T1000 (cell line): ENCODE data around the gene WDR7.

Source experiments
- DNase-seq: peaks from one replicate; lab custom pipeline; 2025; ENCODE audit warnings: mixed read lengths; lab: John Stamatoyannopoulos, UW

The WDR7 gene

DNA sequence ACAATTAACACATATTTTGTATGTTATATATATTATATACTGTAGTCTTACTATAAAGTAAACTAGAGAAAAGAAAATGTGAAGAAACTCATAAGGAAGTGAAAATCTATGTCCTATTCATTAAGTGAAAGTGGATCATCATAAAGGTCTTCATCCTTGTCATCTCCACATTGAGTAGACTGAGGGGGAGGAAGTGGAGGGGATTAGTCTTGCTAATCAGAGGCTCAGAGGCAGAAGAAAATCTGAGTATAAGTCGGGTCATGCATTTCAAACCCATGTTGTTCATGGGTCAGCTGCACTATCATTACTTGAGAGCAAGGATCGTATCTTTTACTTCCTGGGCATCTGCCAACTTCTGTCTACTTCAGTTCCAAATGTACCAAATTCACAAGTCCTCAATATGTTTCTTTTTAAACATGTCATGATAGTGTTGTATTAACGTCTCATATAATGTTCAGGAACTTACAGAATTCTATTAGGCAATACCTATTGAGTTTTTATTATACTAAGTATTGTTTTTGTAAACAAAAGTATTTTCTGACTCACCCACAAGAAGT, 286.8 kb downstream of the WDR7 start:
- no peak for DNase-seq

DNA sequence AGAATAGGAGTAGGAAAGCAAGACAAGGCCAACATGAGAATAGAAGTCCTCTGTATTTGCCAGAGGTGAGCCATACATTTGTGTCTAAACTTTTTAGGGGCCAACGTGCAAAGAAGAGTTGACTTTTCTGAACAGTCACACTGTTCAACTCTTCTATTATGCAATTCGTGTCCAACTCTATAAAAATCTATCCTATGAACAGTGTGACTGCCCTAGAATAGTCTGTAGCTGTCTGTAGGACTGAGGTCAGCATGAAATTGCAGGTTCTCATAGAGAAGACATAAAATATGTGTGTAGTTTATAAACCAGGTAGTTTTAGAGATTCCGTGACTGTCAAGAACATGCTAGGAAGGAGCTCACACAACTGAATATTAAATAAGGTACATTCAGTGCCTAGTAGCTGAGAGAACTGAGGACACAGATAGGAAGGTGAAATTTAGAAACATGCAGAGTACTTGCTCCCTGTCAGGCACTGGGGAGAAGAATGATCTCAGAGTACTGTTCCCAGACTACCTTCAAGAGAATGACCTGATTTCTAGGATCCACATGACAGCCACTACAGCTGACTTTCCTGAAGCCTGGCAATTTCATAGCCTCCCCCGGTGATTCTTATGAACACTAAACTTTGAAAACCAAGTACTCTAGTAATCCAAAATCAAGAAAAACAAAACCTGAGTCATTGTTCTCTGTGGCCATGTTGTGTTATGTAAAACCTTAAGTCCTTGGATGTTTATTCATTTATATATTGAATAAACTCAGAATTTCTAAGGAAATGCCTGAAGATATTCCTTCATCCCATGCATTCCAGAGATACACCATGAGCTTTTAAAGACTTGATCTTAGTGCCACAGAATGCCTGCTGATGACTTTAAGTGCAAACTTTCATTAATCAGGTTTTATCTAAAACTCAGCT, 294.3 kb downstream of the WDR7 start:
- DNase-seq = no peak

DNA sequence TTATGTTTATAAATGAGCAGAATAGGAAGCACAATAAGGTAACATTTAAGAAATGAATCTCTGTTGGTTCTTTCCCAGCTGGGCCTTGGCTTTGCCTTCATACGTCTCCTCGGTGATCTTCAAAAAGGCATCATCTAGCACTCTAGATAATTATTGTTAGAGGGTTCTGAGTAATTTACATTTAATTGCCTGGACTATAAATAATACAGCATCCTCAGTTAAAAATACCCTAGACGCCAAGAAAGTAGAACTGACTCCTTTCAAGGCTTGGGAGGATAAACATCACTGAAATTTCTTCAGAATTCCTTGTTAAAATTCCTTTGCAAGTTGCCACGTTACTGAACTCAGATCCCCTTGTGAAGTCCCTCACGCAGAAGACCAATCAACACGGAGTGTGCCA, 296.1 kb downstream of the WDR7 start:
- no peak for DNase-seq

DNA sequence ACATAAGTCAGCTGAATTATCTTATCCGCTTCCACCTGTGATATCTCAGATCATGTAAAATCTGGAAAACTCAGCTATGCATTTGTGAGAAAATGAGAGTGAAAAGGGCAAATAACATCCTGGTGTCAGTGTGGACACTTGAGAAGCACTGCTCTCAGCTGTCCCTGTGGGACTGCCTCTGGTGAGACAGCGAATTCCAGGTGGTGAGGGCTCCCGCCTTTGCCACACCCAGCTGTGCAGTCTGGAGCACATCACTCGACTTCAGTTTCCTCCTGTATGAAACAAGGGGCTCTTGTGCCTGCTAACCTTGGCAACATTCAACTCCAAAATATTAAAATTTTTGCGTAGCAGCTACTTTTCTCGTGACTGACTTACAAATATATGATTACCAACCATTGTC, 300.9 kb downstream of the WDR7 start:
- no peak for DNase-seq

DNA sequence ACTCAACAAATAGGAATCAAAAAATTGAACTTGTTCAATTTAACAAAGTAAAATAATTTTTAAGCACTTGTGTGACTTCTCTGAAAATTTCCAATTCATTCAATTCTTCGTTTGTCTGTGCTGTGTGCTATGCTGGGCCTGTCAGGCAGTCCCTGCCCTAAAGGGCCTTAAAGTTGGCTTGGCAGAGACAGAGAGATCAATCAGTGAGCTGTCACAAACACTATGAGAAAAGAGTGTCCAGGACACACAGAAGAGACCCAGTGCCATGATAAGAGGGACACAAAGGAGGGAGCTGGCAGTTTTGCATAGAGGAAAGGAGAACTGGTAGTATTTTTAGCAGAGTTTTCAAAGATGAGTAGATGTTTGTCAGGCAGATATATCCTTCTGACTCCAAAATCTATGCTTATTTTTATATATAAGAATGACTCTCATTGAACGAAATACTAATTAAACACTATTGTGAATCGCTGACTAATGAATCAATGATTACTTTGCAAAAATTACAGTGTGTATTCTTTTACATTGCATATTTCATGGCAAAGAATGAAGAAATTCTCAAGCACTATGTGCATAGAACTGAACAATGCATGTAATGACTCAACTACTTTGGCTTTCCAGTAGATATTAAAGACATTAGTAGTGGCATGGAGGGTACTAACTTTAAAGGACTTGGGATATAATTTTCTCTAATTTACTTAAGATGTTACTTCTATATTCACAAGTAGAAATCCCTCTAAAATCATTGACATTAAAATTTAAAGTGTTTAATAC, 302.5 kb downstream of the WDR7 start:
- DNase-seq = no peak

DNA sequence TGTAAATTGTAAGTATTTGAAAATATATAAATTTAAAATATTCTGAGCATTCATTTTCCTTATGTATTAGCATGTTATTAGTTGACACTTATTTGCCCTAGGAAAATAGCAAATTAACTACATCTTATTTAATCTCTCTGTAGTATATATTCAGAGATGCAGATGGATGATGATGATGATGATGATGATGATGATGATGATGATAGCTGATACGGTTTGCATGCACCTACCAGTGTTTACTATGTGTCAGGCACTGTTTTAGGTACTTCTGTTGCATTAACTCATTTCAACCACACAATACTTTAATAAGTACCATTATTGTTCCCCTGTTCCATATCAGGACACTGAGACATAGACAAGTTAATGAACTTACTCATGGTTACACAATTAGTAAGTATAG, 304.3 kb downstream of the WDR7 start:
- no peak for DNase-seq

DNA sequence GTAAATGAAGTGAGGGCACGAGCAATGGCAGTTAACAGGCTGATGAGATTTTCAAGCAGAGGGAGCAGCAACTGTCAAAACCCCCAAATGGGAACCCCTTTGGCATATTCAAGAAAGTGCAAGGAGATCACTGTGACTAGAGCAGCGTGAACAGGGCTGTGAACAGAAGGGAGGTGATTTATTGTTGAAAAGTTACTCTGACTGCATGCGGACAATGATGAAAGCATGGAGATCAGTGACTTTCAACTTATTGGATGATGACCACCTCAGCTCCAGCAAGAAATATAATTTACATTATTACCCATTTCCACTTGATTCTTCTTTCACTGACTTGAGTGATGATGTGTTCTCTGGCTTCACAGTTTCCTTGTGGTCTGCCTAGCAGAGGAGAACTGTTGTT, 308.0 kb downstream of the WDR7 start:
- DNase-seq = no peak

DNA sequence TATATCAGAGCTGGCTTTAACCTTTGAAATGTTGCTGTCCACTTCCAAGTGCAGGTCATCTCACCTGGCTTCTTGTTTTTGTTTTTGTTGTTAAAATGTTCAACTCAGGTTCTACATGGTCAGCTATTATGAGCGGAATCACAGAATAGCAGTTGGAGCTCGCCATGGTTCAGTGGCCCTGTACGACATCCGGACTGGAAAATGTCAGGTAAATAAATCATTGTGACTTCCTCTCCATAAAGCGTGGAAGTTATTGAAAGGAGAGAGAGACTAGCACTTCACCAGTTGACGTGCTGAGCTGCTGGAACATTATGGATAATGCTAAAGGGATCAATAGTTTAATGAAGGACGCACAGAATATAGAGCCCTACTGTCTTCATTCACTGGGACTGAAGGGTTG, 311.2 kb downstream of the WDR7 start:
- no peak for DNase-seq

DNA sequence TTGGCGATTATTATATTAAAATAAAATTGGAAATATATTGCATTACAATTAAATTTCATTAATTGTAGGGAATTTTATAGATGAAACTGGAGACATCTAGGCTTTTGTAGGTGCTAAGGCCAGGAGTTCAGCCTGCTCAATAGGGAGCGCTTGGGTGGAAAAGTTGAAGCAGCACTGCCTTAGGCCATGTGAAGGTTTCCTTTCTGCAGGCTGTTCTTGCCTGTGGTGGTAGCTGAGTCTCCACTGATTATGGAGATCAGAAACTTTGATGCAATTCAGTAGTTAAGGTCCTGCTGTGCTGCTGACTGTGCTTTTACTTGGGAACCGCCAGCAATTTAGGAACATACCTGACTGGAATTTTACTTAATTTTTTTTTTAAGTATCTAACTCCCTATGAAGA, 315.9 kb downstream of the WDR7 start:
- DNase-seq = no peak

DNA sequence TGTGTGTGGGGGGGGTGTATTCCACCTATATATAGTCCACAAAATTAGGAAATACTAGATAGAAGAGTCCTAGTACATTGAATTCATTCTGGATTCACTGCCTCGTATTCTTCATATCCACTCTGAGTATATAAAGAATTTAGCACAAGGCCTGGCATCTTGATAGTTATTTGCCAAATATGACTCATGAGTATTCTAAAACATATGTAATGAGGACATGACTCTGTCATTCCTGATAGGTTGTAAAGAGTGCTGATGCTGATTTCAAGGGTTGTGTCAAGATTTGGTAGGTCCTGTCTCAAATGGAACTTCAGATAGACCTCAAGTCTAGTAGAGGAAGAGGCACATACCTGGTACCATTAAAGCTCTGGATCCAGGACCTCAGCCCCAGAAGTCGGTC, 322.3 kb downstream of the WDR7 start:
- no peak for DNase-seq

DNA sequence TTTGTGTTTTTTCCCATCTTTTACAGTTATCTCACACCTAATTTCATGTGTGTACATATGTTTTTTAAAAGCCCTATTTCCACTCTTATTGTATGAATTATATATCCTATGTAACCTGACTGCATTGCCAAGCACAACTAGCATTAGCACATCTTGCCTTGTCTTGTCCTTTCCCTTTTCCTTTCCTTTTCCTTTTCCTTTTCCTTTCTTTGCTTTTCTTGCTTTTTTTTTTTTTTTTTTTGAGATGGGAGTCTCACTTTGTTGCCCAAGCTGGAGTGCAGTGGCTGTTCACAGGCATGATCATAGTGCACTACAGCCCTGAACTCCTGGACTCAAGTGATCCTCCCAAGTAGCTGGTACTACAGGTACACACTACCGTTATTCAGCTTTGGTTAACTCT, 323.0 kb downstream of the WDR7 start:
- DNase-seq = no peak

DNA sequence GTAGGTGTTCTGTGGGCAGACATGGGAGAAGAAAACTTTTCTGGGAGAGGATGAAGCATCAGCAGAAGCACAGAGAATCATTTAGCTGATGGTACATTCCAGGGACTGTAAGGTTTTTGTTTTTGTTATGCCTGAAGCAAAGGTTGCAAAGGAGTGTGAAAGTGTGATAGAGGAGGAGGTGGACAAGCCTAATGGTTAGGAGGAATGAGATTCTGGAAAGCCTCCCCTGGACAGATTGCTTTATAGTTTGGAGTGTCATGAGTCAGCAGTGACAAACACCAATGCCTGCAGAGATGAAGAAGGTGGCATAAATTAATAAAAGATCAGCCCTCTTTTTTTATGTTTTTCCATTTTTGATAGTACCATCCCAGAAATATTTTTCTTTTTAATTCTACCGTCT, 324.1 kb downstream of the WDR7 start:
- DNase-seq = no peak

DNA sequence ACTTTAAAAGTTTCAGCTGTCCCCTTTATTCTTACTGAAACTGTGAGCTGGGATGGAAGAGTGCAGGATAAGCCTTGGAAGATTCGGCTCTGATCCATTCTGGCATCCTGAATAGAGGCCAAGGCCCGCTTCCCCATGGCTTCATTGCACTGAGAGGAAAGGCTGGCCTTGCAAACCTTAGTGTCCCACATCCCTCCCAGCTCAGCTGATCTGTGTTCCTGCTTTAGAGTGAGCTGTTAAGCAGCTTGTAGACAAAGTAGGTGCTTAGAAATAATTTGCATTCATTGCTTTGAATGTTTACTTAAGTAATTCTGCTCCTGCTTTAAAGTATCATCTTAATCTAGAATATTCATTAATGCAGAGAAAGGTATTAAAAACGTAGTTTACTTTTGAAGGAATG, 326.1 kb downstream of the WDR7 start:
- DNase-seq = no peak

DNA sequence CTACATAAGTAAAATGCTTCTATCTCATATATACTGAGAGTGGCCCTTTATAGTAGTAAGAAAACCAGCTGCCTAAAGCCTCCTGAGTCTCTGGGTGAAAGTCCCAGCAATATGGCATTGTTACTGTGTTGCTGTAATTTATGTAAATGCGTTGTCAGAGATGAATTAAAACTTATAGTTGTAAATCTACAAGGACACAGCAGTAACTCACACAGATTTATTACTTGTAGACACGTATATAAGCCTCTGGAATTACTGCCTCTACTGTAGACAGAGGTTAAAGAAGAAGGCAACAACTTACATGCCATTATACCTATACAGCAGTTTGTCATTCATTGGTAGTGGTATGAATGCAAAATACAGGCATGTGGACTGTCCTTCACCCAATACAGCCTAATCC, 326.6 kb downstream of the WDR7 start:
- DNase-seq = no peak

DNA sequence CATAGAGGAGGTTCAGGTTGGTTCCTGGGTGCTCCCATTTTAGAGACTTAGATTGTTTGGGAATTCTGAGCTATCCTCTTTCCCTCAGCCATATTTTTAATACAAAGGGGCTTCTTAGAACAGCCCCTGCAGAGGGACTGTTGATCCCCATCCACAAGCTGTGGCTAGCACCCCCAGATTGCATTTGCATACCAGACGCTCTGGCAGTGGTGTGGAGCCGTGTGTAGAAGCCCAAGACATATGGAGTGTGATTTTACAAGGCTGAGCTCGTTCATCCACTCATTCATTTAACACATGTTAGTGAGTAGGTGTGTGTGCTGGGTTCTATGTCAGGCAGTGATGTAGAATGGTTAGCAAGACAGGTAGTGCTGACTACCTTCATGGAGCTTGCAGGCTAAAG, 329.0 kb downstream of the WDR7 start:
- DNase-seq = no peak

DNA sequence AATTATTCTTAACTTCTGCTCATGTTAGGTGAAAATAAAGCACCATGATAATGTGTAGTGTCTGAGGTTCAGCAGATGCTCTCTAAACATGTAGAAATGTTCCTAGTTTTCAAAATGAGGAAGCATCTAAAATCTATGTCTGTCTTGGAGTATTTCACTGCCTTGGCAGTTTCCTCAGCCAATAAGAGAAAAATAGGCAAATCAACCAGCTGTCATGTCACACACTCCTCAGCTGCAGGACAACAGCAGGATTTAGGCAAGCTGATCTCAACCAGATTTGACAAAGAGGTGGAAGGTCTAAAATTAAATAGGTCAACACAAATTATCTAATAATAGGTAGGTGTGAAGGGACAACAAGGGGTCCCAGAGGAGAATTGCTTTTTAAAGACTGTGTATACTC, 331.6 kb downstream of the WDR7 start:
- DNase-seq = no peak

DNA sequence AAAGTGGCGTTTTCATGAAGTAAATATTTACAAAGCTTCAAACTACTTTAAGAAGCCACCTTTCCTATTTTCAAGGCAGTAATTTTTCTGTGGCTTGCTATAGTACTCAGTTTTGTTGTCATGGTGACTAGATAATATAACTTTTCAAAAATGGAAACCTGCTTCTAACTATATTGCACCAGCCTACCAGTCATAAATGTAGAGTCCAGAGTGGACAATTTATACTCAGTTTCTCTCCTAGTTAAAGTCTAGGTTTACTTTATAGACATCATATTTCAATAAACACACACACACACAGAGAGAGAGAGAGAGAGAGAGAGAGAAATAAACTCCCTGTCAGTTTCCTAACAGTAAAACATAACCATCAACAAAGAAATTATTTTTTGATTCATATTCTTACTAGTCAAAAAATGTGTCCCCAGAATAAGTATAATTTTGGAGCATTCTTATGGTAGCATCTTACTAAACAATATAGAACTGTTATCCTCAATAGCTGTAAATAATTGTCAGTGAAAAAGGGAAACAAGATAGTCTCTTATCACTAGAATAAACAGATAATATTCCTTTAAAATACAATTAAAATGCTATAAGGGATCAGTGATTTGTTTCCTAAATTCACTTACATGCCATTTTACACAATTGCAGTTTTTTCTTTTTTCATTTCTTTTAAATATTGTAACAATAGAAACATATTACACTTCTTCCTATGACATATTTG, 332.3 kb downstream of the WDR7 start:
- DNase-seq = no peak

DNA sequence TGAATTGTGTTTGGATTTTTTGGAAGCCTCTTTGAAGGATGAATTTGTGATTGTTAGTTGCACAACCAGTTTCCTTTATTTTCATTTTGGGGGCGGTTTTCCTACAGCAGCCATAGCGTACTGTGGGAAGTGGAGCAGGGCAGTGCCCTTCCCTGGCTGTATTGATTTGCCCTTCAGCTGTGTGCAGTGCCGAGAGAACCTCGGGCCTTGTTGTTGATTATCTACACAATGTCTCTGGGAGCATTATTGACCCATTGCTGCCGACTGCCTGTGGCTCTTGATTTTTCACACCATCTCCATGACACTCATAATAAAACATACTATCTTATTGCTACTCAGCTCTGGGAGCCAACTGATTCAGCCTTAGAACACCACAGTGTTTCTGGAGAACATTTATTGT, 333.6 kb downstream of the WDR7 start:
- no peak for DNase-seq

DNA sequence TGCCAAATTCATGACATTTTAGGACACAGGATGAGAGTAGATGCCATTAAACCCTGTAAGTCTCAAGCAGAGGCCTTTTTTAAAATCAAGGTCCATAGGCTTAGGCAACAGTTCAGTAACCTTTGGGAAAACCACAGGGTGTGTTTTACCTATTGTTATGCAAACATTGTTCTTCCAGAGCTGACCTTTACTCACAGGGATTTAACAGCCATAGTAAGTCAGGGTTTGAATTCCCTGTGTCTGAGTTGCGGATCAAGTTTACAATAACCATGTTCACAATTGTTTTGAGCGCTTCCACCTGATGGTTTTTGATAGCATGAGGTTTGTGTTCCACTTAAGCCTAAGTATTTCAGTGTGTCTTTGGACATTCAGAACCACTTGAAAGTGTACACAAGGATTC, 335.7 kb downstream of the WDR7 start:
- DNase-seq = no peak

DNA sequence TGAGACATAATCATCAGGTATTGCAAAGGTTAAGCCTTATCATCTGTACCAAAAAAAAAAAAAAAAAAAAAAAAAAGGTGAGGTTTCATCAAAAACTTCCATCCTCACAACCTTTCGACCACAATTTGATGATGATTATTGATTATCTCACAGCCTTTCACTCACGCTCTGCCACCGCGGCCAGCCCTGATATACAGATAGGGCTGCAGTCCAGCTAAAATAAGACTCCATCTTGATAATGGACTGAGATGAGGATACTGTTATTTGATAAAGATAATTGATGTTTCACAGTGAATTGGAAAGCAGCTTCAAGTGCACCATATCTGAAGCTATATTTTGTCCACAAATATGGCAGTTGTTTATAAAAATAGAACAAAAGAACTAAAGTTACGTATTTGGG, 336.1 kb downstream of the WDR7 start:
- DNase-seq = no peak

DNA sequence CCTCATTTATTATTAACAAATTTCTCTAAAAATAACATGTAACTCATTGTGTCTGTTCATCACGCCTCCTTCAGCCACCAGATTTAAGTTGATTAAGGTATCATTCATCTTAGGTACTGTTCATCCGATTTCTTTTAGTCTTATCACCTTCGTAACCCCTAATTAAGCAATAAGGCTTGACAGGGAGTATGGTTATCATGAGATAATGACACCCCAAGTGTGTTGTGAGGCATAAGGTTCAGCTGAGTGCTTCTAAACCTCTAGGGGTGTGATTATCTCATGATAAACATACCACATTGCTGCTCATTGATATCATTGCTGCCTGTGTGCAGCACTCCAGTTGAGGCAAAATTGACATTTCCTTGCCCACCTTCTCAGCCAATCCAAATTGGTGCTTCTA, 336.9 kb downstream of the WDR7 start:
- no peak for DNase-seq

DNA sequence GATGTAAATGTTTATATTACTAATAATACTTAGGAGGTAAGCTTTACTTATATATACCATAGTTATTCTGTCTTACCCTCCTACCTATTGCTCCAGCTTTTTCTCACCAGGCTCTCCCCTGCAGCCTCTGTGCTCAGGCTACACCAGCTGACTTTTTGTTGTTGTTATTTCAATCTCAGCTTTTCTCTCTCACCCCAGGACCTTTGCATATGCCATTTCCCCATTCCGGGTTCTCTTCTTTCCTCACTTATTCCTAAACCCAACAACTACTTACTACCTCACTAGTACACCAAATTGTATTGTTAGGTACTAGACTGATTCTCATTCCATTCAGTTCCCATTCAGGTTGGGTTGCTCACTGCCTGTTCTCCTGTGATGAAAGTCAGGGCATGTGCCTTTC, 339.5 kb downstream of the WDR7 start:
- no peak for DNase-seq

DNA sequence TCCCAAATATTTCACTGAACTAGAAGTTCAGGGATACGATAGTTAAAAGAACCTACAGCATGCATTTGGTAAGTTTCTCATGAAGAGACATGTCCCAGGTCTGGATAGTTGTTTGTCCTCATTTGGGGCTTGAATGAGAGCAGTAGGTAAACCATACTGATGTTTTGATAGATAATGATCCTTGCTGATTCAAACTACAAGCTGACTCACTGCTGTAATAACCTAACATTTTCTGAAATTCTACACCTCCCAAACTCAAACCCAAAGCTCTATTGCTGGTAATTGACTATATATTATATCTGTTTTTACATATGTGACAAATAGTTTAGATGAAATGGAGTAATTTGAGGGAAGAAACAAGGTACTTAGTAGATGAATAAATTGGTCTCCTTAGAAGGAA, 341.6 kb downstream of the WDR7 start:
- no peak for DNase-seq
